Activated naive CD8-positive, alpha-beta T cell treated with anti-CD3 and anti-CD28 coated beads for 36 hours (primary cell): Measurements from ENCODE around the gene TNFRSF12A. TPM values are rescaled to one million over a fixed set of nuclear protein-coding genes. Genes with fewer than 3 reads are reported as not detected.
A peak's percentile ranks its signal among the peaks of the same experiment; 100 is the strongest.

Source experiments
- DNase-seq: peaks from one replicate; pipeline ENCODE4 v3.0.0; 2021
- H3K27ac Mint-ChIP-seq: one replicate; pipeline ENCODE4 v1.8.0; 2022; ENCODE audit warnings: mild to moderate bottlenecking, moderate library complexity, mixed read lengths
- H3K27me3 Mint-ChIP-seq: one replicate; pipeline ENCODE4 v1.8.0; 2022; ENCODE audit warnings: mild to moderate bottlenecking, mixed read lengths
- H3K36me3 Mint-ChIP-seq: one replicate; pipeline ENCODE4 v1.8.0; 2021; ENCODE audit warnings: mild to moderate bottlenecking, mixed read lengths
- H3K4me1 Mint-ChIP-seq: one replicate; pipeline ENCODE4 v1.8.0; 2021; ENCODE audit warnings: mixed read lengths
- H3K4me3 Mint-ChIP-seq: one replicate; pipeline ENCODE4 v1.8.0; 2022; ENCODE audit warnings: mild to moderate bottlenecking, moderate library complexity, mixed read lengths
- H3K9me3 Mint-ChIP-seq: one replicate; pipeline ENCODE4 v1.8.0; 2022; ENCODE audit warnings: mixed read lengths
- total RNA-seq, 2 experiments: library from RNA; stranded (reverse); gene quantifications; one replicate each; pipeline ENCODE4 v1.2.3, GENCODE V29; 2021

The TNFRSF12A gene
- total RNA-seq, 2 experiments from 2014 or later: 1.2 to 1.5 TPM

GRCh38 chr16:3013998-3014690, 6.0 kb upstream of the TNFRSF12A start:
- H3K9me3 Mint-ChIP-seq: no peaks in the 10 kb centered on the region
- H3K4me3 Mint-ChIP-seq: no peak overlapping the region

GRCh38 chr16:3014971-3015370, 5.2 kb upstream of the TNFRSF12A start:
- H3K27ac Mint-ChIP-seq: no peak overlapping the region
- no peak overlapping the region for H3K4me3 Mint-ChIP-seq
- no peak for DNase-seq
- peaks cover 9% of the 10 kb centered on the region for H3K4me1 Mint-ChIP-seq
- H3K36me3 Mint-ChIP-seq: no peaks in the 10 kb centered on the region
- no peaks in the 10 kb centered on the region for H3K9me3 Mint-ChIP-seq
- H3K27me3 Mint-ChIP-seq: peaks cover 31% of the 10 kb centered on the region

More at GRCh38 chr16:3013998-3014690, 6.0 kb upstream of the TNFRSF12A start:
- Mint-ChIP-seq H3K36me3 (no peaks in the 10 kb centered on the region), H3K27ac (no peak overlapping the region), H3K27me3 (peaks cover 31% of the 10 kb centered on the region), H3K4me1 (peaks cover 5% of the 10 kb centered on the region)
- no peak for DNase-seq

GRCh38 chr16:3015865-3016521, 4.2 kb upstream of the TNFRSF12A start:
- no peak overlapping the region for H3K27ac Mint-ChIP-seq
- peaks cover 31% of the 10 kb centered on the region for H3K27me3 Mint-ChIP-seq
- no peaks in the 10 kb centered on the region for H3K9me3 Mint-ChIP-seq
- no peak for DNase-seq
- no peak overlapping the region for H3K4me3 Mint-ChIP-seq
- H3K36me3 Mint-ChIP-seq: no peaks in the 10 kb centered on the region
- peaks cover 14% of the 10 kb centered on the region for H3K4me1 Mint-ChIP-seq

- Mint-ChIP-seq H3K4me3 (no peak overlapping the region), H3K4me1 (peaks cover 26% of the 10 kb centered on the region), H3K27ac (no peak overlapping the region), H3K36me3 (no peaks in the 10 kb centered on the region), H3K27me3 (peaks cover 23% of the 10 kb centered on the region), H3K9me3 (no peaks in the 10 kb centered on the region)
- DNase-seq: no peak
Measured at GRCh38 chr16:3017344-3017743, 2.8 kb upstream of the TNFRSF12A start.

GRCh38 chr16:3017794-3018506, 2.2 kb upstream of the TNFRSF12A start, which contains the start of gene CLDN6:
Gene CLDN6 (minus strand): TSS chr16:3018183. CDS start chr16:3016021, 2,162 bp downstream.
- H3K4me3 Mint-ChIP-seq: no peak within 1 kb of the TSS
- peaks cover 30% of the 10 kb centered on the region for H3K4me1 Mint-ChIP-seq
- peaks cover 17% of the 10 kb centered on the region for H3K27me3 Mint-ChIP-seq
- H3K36me3 Mint-ChIP-seq: no peaks in the 10 kb centered on the region
- H3K9me3 Mint-ChIP-seq: no peaks in the 10 kb centered on the region
- DNase-seq: no peak
- H3K27ac Mint-ChIP-seq: no peak within 1 kb of the TSS

- peak overlapping the region; percentile 82 for H3K4me3 Mint-ChIP-seq
- no peaks in the 10 kb centered on the region for H3K9me3 Mint-ChIP-seq
- H3K36me3 Mint-ChIP-seq: peaks cover 3% of the 10 kb centered on the region
- peaks cover 12% of the 10 kb centered on the region for H3K27me3 Mint-ChIP-seq
- H3K27ac Mint-ChIP-seq: no peak overlapping the region
- peaks cover 40% of the 10 kb centered on the region for H3K4me1 Mint-ChIP-seq
- DNase-seq: no peak
Measured at GRCh38 chr16:3019594-3020246, 448 bp upstream of the TNFRSF12A start.

GRCh38 chr16:3020604-3021448, 658 bp downstream of the TNFRSF12A start:
- Mint-ChIP-seq H3K4me3 (peak overlapping the region; percentile 95), H3K9me3 (no peaks in the 10 kb centered on the region), H3K4me1 (peaks cover 40% of the 10 kb centered on the region), H3K27me3 (peaks cover 12% of the 10 kb centered on the region), H3K36me3 (peaks cover 3% of the 10 kb centered on the region), H3K27ac (peak overlapping the region; percentile 98)
- DNase-seq: peak; percentile 48

- peaks cover 40% of the 10 kb centered on the region for H3K4me1 Mint-ChIP-seq
- peaks cover 12% of the 10 kb centered on the region for H3K27me3 Mint-ChIP-seq
- peak overlapping the region; percentile 98 for H3K27ac Mint-ChIP-seq
- no peaks in the 10 kb centered on the region for H3K9me3 Mint-ChIP-seq
- H3K4me3 Mint-ChIP-seq: peak overlapping the region; percentile 95
- H3K36me3 Mint-ChIP-seq: peaks cover 6% of the 10 kb centered on the region
- DNase-seq: peak; percentile 85
Measured at GRCh38 chr16:3021449-3022207, 1.5 kb downstream of the TNFRSF12A start.

GRCh38 chr16:3022208-3022683, 2.1 kb downstream of the TNFRSF12A start:
- H3K36me3 Mint-ChIP-seq: peaks cover 8% of the 10 kb centered on the region
- peaks cover 40% of the 10 kb centered on the region for H3K4me1 Mint-ChIP-seq
- H3K27me3 Mint-ChIP-seq: peaks cover 12% of the 10 kb centered on the region
- peak overlapping the region; percentile 95 for H3K4me3 Mint-ChIP-seq
- H3K27ac Mint-ChIP-seq: peak overlapping the region; percentile 98
- DNase-seq: peak; percentile 89
- H3K9me3 Mint-ChIP-seq: no peaks in the 10 kb centered on the region

GRCh38 chr16:3022684-3023414, 2.7 kb downstream of the TNFRSF12A start:
- peak overlapping the region; percentile 95 for H3K4me3 Mint-ChIP-seq
- peak; percentile 38 for DNase-seq
- peak overlapping the region; percentile 98 for H3K27ac Mint-ChIP-seq
- peaks cover 8% of the 10 kb centered on the region for H3K36me3 Mint-ChIP-seq
- H3K9me3 Mint-ChIP-seq: no peaks in the 10 kb centered on the region
- H3K4me1 Mint-ChIP-seq: peaks cover 40% of the 10 kb centered on the region
- H3K27me3 Mint-ChIP-seq: peaks cover 12% of the 10 kb centered on the region

- Mint-ChIP-seq H3K4me3 (peak overlapping the region; percentile 95), H3K27ac (peak overlapping the region; percentile 98), H3K4me1 (peaks cover 40% of the 10 kb centered on the region), H3K9me3 (no peaks in the 10 kb centered on the region), H3K27me3 (peaks cover 11% of the 10 kb centered on the region), H3K36me3 (peaks cover 8% of the 10 kb centered on the region)
- DNase-seq: no peak
Measured at GRCh38 chr16:3023415-3023668, 3.2 kb downstream of the TNFRSF12A start.

GRCh38 chr16:3023669-3024478, 3.7 kb downstream of the TNFRSF12A start, which contains the start of the genes HCFC1R1 and THOC6:
Gene HCFC1R1 (minus strand): TSS chr16:3023942. CDS start chr16:3023941, 1 bp downstream.
Gene THOC6 (plus strand): TSS chr16:3024035. CDS start chr16:3024327, 292 bp downstream.
- Mint-ChIP-seq H3K36me3 (peaks cover 8% of the 10 kb centered on the region), H3K4me3 (peak within 1 kb of the TSS; percentile 95), H3K27me3 (peaks cover 9% of the 10 kb centered on the region), H3K9me3 (no peaks in the 10 kb centered on the region), H3K4me1 (peaks cover 40% of the 10 kb centered on the region), H3K27ac (peak within 1 kb of the TSS; percentile 98)
- DNase-seq: peak; percentile 95
